T-cell (primary cell): ENCODE measurements around the gene SAMD11. TPM values are rescaled to one million over a fixed set of nuclear protein-coding genes. Genes with fewer than 3 reads are reported as not detected.

Source experiments
- ATAC-seq, 4 experiments: fragments of 200-7000 bp in 3 of 4; fragments of 150-1000 bp in 1 of 4; cut with Tn5 transposase; replicated peaks in 1 of 4; 1 replicate in 3 of 4; 2 replicates in 1 of 4; pipeline ENCODE4 v1.10.0; 2021; ENCODE audit warnings: moderate library complexity in 3 of 4, mild to moderate bottlenecking in 2 of 4, moderate number of reproducible peaks in 1 of 4
- CTCF ChIA-PET, 2 donors: fragments of 300-600 bp; sonication (Branson Sonifier 250); formaldehyde crosslinking; loops; one replicate each; lab custom pipeline; 2022; ENCODE audit warnings: antibody characterized with exemption in 2 of 2; lab: Charles Lee
- POLR2A ChIA-PET, 2 donors: fragments of 300-600 bp; sonication (Branson Sonifier 250); formaldehyde crosslinking; loops; one replicate each; lab custom pipeline; 2022; ENCODE audit warnings: antibody characterized with exemption in 2 of 2; lab: Charles Lee
- DNase-seq, 35 experiments: peaks; one replicate each; pipeline versions ENCODE4 v3.0.0 to v3.0.0-alpha.2; 2013 to 2023
- H3K27ac ChIP-seq: one replicate; pipeline ENCODE4 v1.5.1; 2013; ENCODE audit warnings: low read length
- H3K27me3 ChIP-seq, 2 experiments: replicated peaks in 1 of 2; 1 replicate in 1 of 2; 2 replicates in 1 of 2; pipeline versions ENCODE4 v1.6.1 to v1.7.0; 2013; ENCODE audit warnings: low read length in 1 of 2, mixed read lengths in 1 of 2; ENCODE audit not compliant: control insufficient read depth in 2 of 2, insufficient read depth in 2 of 2; ENCODE audit errors: extremely low read depth in 1 of 2
- H3K36me3 ChIP-seq, 2 donors: 1 replicate in 1 of 2; 2 replicates in 1 of 2; pipeline versions ENCODE4 v1.6.1 to v1.7.0; 2013; ENCODE audit warnings: low read length in 1 of 2; ENCODE audit not compliant: control insufficient read depth in 2 of 2, insufficient read depth in 1 of 2; ENCODE audit errors: extremely low read depth in 1 of 2
- H3K4me1 ChIP-seq, 2 experiments: 1 replicate in 1 of 2; 2 replicates in 1 of 2; pipeline versions ENCODE4 v1.6.1 to v1.7.0; 2013; ENCODE audit warnings: low read length in 2 of 2, mixed read lengths in 1 of 2; ENCODE audit not compliant: insufficient read depth in 2 of 2, control insufficient read depth in 1 of 2; ENCODE audit errors: extremely low read depth in 1 of 2
- H3K4me3 ChIP-seq, 2 donors: 1 replicate in 1 of 2; 2 replicates in 1 of 2; pipeline versions ENCODE4 v1.5.1 to v1.7.0; 2013; ENCODE audit warnings: mild to moderate bottlenecking in 2 of 2, low read length in 1 of 2, moderate library complexity in 1 of 2; ENCODE audit not compliant: control insufficient read depth in 1 of 2; ENCODE audit errors: extremely low read depth in 1 of 2
- H3K9me3 ChIP-seq: 2 replicates; pipeline ENCODE4 v1.7.0; 2013
- H3K27ac Mint-ChIP-seq, 2 donors: one replicate each; pipeline ENCODE4 v1.8.0; 2020 to 2021; ENCODE audit warnings: mild to moderate bottlenecking in 2 of 2, mixed read lengths in 2 of 2
- H3K27me3 Mint-ChIP-seq, 2 donors: one replicate each; pipeline ENCODE4 v1.8.0; 2021 to 2022; ENCODE audit warnings: mixed read lengths in 2 of 2
- H3K36me3 Mint-ChIP-seq: one replicate; pipeline ENCODE4 v1.8.0; 2021; ENCODE audit warnings: mixed read lengths
- H3K4me1 Mint-ChIP-seq, 3 donors: one replicate each; pipeline ENCODE4 v1.8.0; 2020 to 2022; ENCODE audit warnings: mixed read lengths in 3 of 3, mild to moderate bottlenecking in 1 of 3
- H3K4me3 Mint-ChIP-seq, 3 donors: one replicate each; pipeline ENCODE4 v1.8.0; 2020 to 2022; ENCODE audit warnings: mild to moderate bottlenecking in 3 of 3, mixed read lengths in 3 of 3, moderate library complexity in 3 of 3
- H3K9me3 Mint-ChIP-seq, 3 donors: one replicate each; pipeline ENCODE4 v1.8.0; 2020 to 2022; ENCODE audit warnings: mixed read lengths in 3 of 3
- WGBS: methylation state at CpG from one replicate; pipeline ENCODE4 v1.1.5; 2013; ENCODE audit warnings: missing lambda C conversion rate; ENCODE audit not compliant: insufficient coverage; 5-methylcytosine and 5-hydroxymethylcytosine counted together
- total RNA-seq, 35 experiments: library from RNA in 6 of 35; stranded (reverse) in 6 of 35; fragments of 120-200 nt in 1 of 35; gene quantifications; one replicate each; pipeline versions ENCODE4 v1.2.1 to v1.2.4 and lab custom pipeline; 2013 to 2026

The SAMD11 gene
- total RNA-seq, 5 donors from 2014 or later (not counting 1 experiment from before 2014, with no cell fraction given), result 0.32 to 0.70 (median 0.53) TPM; not detected in 2

- no peaks in the 10 kb centered on the region for H3K36me3 ChIP-seq
- ChIA-PET CTCF (interaction anchor here in 1 of 2 donors (1.4 kb wide), 1 partner anchor 22 kb away, joined by 4 read pairs; no protein-coding TSS in a partner anchor), POLR2A (no interaction called here)
- H3K4me3 ChIP-seq, result no peak overlapping the region
- H3K27ac ChIP-seq, result no peak overlapping the region
- peaks cover 2 to 16% of the 10 kb centered on the region in 2 experiments for H3K4me1 ChIP-seq
- H3K36me3 Mint-ChIP-seq, result no peaks in the 10 kb centered on the region
- ATAC-seq, result no peak
- H3K27ac Mint-ChIP-seq, result no peak overlapping the region
- 76% methylated on average over 13 of the region's 13 CpGs for WGBS
- no peak for DNase-seq
- H3K9me3 Mint-ChIP-seq, result no peaks in the 10 kb centered on the region
- peaks cover under 1 to 70% of the 10 kb centered on the region in 2 experiments for H3K27me3 ChIP-seq
- H3K4me3 Mint-ChIP-seq, result no peak overlapping the region
- H3K27me3 Mint-ChIP-seq, result peaks cover 13 to 26% of the 10 kb centered on the region in 2 donors
- H3K4me1 Mint-ChIP-seq, result peaks cover 5 to 8% (median 6%) of the 10 kb centered on the region in 3 donors
- no peaks in the 10 kb centered on the region for H3K9me3 ChIP-seq
Measured at GRCh38 chr1:980137-980571, 56.4 kb downstream of the SAMD11 start.

GRCh38 chr1:980602-981395 is 57.1 kb downstream of the SAMD11 start:
- Histone ChIP-seq H3K36me3 (no peaks in the 10 kb centered on the region), H3K9me3 (no peaks in the 10 kb centered on the region), H3K27me3 (peaks cover 2 to 65% of the 10 kb centered on the region in 2 experiments), H3K4me1 (peaks cover 2 to 12% of the 10 kb centered on the region in 2 experiments), H3K4me3 (no peak overlapping the region), H3K27ac (no peak overlapping the region)
- CTCF ChIA-PET, result interaction anchor here in 1 of 2 donors (1.4 kb wide), 1 partner anchor 21 kb away, joined by 4 read pairs; no protein-coding TSS in a partner anchor
- DNase-seq (peak in 1 of 35 experiments; percentile 4), ATAC-seq (no peak)
- Mint-ChIP-seq H3K9me3 (no peaks in the 10 kb centered on the region), H3K4me3 (no peak overlapping the region), H3K27ac (no peak overlapping the region), H3K27me3 (peaks cover 10 to 27% of the 10 kb centered on the region in 2 donors), H3K4me1 (peaks cover 3 to 4% (median 4%) of the 10 kb centered on the region in 3 donors), H3K36me3 (no peaks in the 10 kb centered on the region)
- 81% methylated on average over 29 of the region's 35 CpGs for WGBS
- POLR2A ChIA-PET, result no interaction called here

GRCh38 chr1:981491-981954 is 57.8 kb downstream of the SAMD11 start:
- DNase-seq (peak in 1 of 35 experiments; percentile 4), ATAC-seq (no peak)
- Histone ChIP-seq H3K4me3 (no peak overlapping the region), H3K27ac (no peak overlapping the region), H3K36me3 (no peaks in the 10 kb centered on the region), H3K4me1 (peaks cover 0 to 6% of the 10 kb centered on the region in 2 experiments), H3K9me3 (no peaks in the 10 kb centered on the region), H3K27me3 (peaks cover 2 to 61% of the 10 kb centered on the region in 2 experiments)
- Mint-ChIP-seq H3K4me1 (peaks cover 0 to 3% (median 0%) of the 10 kb centered on the region in 3 donors), H3K27me3 (peaks cover 8 to 30% of the 10 kb centered on the region in 2 donors), H3K27ac (no peak overlapping the region), H3K9me3 (no peaks in the 10 kb centered on the region), H3K36me3 (no peaks in the 10 kb centered on the region), H3K4me3 (no peak overlapping the region)
- CTCF ChIA-PET, result interaction anchor here in 1 of 2 donors (1.4 kb wide), 1 partner anchor 21 kb away, joined by 4 read pairs; no protein-coding TSS in a partner anchor
- WGBS, result 66% methylated on average over 17 of the region's 21 CpGs
- POLR2A ChIA-PET, result no interaction called here

GRCh38 chr1:981955-982558 is 58.3 kb downstream of the SAMD11 start, which contains the start of gene PERM1:
Gene PERM1 (minus strand): TSS chr1:982093. CDS start chr1:981029, 1,064 bp downstream.
- no peak within 1 kb of the TSS for H3K4me3 Mint-ChIP-seq
- ChIA-PET POLR2A (no interaction called here), CTCF (no interaction called here)
- H3K4me3 ChIP-seq, result no peak within 1 kb of the TSS
- peaks cover 2 to 61% of the 10 kb centered on the region in 2 experiments for H3K27me3 ChIP-seq
- H3K9me3 Mint-ChIP-seq, result no peaks in the 10 kb centered on the region
- 70% methylated on average over 28 of the region's 28 CpGs for WGBS
- H3K9me3 ChIP-seq, result no peaks in the 10 kb centered on the region
- no peak within 1 kb of the TSS for H3K27ac ChIP-seq
- no peaks in the 10 kb centered on the region for H3K36me3 ChIP-seq
- DNase-seq (no peak), ATAC-seq (no peak)
- no peaks in the 10 kb centered on the region for H3K36me3 Mint-ChIP-seq
- H3K4me1 ChIP-seq, result peaks cover 0 to 6% of the 10 kb centered on the region in 2 experiments
- H3K27me3 Mint-ChIP-seq, result peaks cover 8 to 30% of the 10 kb centered on the region in 2 donors
- H3K4me1 Mint-ChIP-seq, result peaks cover 0 to 3% (median 0%) of the 10 kb centered on the region in 3 donors
- no peak within 1 kb of the TSS for H3K27ac Mint-ChIP-seq

GRCh38 chr1:982765-983436 is 59.2 kb downstream of the SAMD11 start:
- no peaks in the 10 kb centered on the region for H3K9me3 Mint-ChIP-seq
- H3K4me1 Mint-ChIP-seq, result peaks cover 0 to 3% (median 0%) of the 10 kb centered on the region in 3 donors
- peaks cover 2 to 61% of the 10 kb centered on the region in 2 experiments for H3K27me3 ChIP-seq
- ChIA-PET POLR2A (no interaction called here), CTCF (interaction anchor here (0.5 to 1.2 kb wide), 3 partner anchors 30 to 81 kb away, joined by 3 to 5 read pairs (median 4); partner anchors contain the start of gene ISG15 (in 1 of the 2))
- 83% methylated on average over 36 of the region's 43 CpGs for WGBS
- no peaks in the 10 kb centered on the region for H3K36me3 ChIP-seq
- H3K4me3 ChIP-seq, result no peak overlapping the region
- peak in 1 of 35 experiments; percentile 3 for DNase-seq
- no peak overlapping the region for H3K27ac ChIP-seq
- H3K4me1 ChIP-seq, result peaks cover 0 to 6% of the 10 kb centered on the region in 2 experiments
- no peaks in the 10 kb centered on the region for H3K36me3 Mint-ChIP-seq
- ATAC-seq, result no peak
- H3K27ac Mint-ChIP-seq, result no peak overlapping the region
- no peak overlapping the region for H3K4me3 Mint-ChIP-seq
- no peaks in the 10 kb centered on the region for H3K9me3 ChIP-seq
- peaks cover 8 to 36% of the 10 kb centered on the region in 2 donors for H3K27me3 Mint-ChIP-seq
